Dendritic cell treated with granulocyte-macrophage colony-stimulating factor and Interleukin-4, amounts not matched to agents 40 ng/mL and 50 ng/mL, for 4 days (primary cell): ENCODE data around the gene SIGLEC10.
"Not testable (repeated sequence)": the region's sequence is repeated elsewhere in the genome, so short reads cannot be mapped to it uniquely, and the experiment has no call there.

Experiments used
- H3K27ac Mint-ChIP-seq: one replicate; pipeline ENCODE4 v1.8.0; 2022; ENCODE audit warnings: mild to moderate bottlenecking, mixed read lengths
- H3K27me3 Mint-ChIP-seq: one replicate; pipeline ENCODE4 v1.8.0; 2022; ENCODE audit warnings: mild to moderate bottlenecking, mixed read lengths
- H3K36me3 Mint-ChIP-seq: one replicate; pipeline ENCODE4 v1.8.0; 2022; ENCODE audit warnings: low read depth, mixed read lengths
- H3K4me1 Mint-ChIP-seq: one replicate; pipeline ENCODE4 v1.8.0; 2022; ENCODE audit warnings: low read depth, mixed read lengths
- H3K4me3 Mint-ChIP-seq: one replicate; pipeline ENCODE4 v1.8.0; 2022; ENCODE audit warnings: mild to moderate bottlenecking, moderate library complexity, mixed read lengths
- H3K9me3 Mint-ChIP-seq: one replicate; pipeline ENCODE4 v1.8.0; 2022; ENCODE audit warnings: mixed read lengths
- intact Hi-C: fragments of 100-400 bp; cut with micrococcal nuclease; formaldehyde crosslinking; loops from one replicate; pipeline ENCODE4 v1.15.0; 2022

SIGLEC10 gene

DNA sequence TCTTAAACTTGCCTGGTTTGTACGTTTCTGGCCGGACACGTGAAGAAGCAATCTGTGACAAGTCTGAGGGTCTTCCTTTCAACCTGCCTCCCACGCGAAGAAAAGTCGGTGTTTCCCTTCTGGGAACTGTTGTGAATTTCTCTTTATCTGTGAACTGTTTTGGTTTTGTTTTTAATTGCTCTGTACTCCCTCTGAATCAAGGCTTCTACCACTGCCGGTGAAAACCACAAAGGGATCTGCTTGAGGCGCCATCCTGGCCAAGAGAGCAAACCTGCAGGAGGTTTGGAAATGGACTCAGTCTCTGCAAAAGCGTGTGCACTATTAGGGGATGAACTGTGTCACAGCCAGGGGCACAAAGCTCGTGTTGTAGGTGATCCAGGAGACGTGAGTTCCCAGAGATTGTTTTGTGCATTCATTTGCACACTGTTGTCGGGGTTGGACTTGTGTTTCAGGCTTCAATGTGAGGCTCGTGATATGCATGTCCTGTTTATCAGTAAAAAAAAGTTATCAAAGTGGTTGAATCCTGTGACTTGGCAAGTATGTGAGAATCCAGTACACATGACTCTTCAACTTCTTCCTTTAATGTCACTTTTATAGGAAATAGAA, 31.1 kb upstream of the SIGLEC10 start:
- Mint-ChIP-seq H3K27ac (peak overlapping the region; percentile 20), H3K27me3 (peaks cover 50% of the 10 kb centered on the region), H3K9me3 (peaks cover 11% of the 10 kb centered on the region), H3K36me3 (no peaks in the 10 kb centered on the region), H3K4me1 (peaks cover 12% of the 10 kb centered on the region), H3K4me3 (peak overlapping the region; percentile 55)
- intact Hi-C loops = no loop called here

DNA sequence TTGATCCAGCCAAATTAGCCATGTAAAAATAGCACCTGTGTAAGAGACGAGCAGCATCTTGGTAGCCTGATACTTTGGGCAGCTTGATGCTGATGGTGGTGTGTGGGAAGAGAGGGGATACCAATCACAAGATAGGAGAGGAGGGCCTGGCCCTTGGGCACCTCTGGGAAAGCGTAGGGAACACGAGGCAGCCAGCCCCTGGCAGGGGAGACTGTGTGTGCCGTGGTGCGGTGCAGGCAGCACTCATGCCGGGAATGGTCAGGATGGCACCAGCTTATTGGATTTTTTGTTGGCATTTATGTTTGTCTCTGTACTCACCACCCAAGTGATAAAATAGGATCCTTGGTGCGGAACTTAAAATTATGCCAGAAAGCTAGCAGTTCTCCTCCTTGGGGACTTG, 30.6 kb upstream of the SIGLEC10 start:
- intact Hi-C loops = no loop called here
- no peaks in the 10 kb centered on the region for H3K36me3 Mint-ChIP-seq
- peaks cover 50% of the 10 kb centered on the region for H3K27me3 Mint-ChIP-seq
- peaks cover 11% of the 10 kb centered on the region for H3K9me3 Mint-ChIP-seq
- peak overlapping the region; percentile 20 for H3K27ac Mint-ChIP-seq
- peaks cover 12% of the 10 kb centered on the region for H3K4me1 Mint-ChIP-seq
- H3K4me3 Mint-ChIP-seq = no peak overlapping the region

DNA sequence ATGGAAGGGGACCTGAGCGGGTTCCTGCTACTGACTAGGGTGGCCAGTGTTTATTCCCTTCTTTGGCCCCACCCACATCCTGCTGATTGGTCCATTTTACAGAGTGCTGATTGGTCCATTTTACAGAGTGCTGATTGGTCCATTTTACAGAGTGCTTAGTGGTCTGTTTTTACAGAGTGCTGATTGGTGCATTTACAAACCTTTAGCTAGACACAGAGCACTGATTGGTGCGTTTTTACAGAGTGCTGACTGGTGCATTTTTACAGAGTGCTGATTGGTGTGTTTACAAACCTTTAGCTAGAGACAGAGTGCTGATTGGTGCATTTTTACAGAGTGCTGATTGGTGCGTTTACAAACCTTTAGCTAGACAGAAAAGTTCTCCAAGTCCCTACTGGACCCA, 30.1 kb upstream of the SIGLEC10 start:
- H3K27ac Mint-ChIP-seq, intact Hi-C loops: not testable (repeated sequence)
- peaks cover 11% of the 10 kb centered on the region for H3K9me3 Mint-ChIP-seq

DNA sequence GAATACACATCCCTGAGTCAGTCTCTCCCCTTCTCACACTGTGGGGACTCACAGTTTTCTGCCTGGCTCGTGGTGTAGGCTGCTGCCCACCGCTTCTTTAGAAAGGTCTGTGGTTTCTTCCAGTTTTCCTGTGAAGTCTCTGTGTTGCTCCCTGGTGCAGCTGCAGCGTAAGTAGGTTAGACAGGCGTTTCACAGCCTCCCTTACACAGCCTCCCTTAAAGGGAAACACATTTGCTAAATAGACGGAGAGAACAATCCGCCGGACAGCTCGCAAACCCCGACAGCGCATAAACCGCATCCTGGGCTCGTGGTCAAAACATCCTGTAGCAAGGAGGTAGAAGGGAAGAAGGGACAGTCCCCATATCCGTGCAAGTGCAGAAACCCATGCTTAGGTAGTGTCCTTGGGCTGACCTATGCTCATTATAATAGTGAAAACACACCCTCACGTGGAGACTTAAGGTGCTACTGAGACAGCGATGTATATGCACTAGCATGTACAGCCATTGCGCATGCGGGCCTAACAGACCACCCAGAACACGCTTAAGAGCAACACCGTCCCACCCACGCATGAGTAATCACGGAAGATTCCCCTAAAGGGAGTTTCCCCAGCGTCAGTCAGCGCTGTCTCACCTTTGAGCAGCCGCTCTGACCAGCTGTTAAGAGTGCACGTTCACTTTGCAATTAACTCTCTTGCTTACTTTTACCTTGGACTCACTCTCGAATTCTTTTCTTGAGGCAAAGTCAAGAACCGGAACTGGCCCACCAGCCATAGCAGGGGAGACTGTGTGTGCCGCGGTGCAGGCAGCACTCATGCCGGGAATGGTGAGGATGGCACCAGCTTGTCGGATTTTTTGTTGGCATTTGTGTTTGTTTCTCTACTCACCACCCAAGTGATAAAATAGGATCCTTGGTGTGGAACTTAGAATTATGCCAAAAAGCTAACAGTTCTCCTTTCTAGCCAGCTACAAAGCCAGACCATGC, 24.3 kb upstream of the SIGLEC10 start:
- H3K4me3 Mint-ChIP-seq = peak overlapping the region; percentile 69
- H3K9me3 Mint-ChIP-seq = no peaks in the 10 kb centered on the region
- intact Hi-C loops = no loop called here
- peaks cover 44% of the 10 kb centered on the region for H3K4me1 Mint-ChIP-seq
- peaks cover 36% of the 10 kb centered on the region for H3K27me3 Mint-ChIP-seq
- no peaks in the 10 kb centered on the region for H3K36me3 Mint-ChIP-seq
- peak overlapping the region; percentile 79 for H3K27ac Mint-ChIP-seq

More for the DNA sequence above, 30.1 kb upstream of the SIGLEC10 start:
- not testable (repeated sequence) for H3K36me3 Mint-ChIP-seq, H3K4me3 Mint-ChIP-seq
- peaks cover 16% of the 10 kb centered on the region for H3K4me1 Mint-ChIP-seq
- H3K27me3 Mint-ChIP-seq = peaks cover 55% of the 10 kb centered on the region

DNA sequence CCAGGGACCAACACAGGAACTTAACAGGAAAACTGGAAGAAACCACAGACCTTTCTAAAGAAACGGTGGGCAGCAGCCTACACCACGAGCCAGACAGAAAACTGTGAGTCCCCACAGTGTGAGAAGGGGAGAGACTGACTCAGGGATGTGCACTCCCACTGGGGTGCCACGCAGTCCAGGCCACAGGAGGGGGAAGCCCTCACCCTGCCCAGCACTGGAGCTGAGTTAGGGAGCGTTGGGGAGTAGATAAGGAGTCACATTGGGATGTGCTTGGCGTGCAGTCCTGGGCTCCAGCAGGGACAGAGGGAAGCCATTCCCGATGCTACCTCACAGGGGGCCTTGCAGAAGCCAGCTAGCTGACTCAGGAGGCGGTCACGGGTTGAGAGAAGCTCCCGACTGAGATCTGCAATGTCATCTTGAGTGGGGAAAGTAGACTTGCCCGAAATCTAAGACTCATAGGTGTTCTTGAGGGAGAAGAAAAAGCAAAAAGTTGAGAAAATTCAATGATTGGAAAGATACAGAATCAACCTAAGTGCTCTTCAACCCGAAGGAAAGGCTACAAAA, 23.5 kb upstream of the SIGLEC10 start:
- Mint-ChIP-seq H3K4me3 (peak overlapping the region; percentile 69), H3K36me3 (no peaks in the 10 kb centered on the region), H3K27ac (peak overlapping the region; percentile 79), H3K9me3 (no peaks in the 10 kb centered on the region), H3K27me3 (peaks cover 37% of the 10 kb centered on the region), H3K4me1 (peaks cover 44% of the 10 kb centered on the region)
- intact Hi-C loops = no loop called here

DNA sequence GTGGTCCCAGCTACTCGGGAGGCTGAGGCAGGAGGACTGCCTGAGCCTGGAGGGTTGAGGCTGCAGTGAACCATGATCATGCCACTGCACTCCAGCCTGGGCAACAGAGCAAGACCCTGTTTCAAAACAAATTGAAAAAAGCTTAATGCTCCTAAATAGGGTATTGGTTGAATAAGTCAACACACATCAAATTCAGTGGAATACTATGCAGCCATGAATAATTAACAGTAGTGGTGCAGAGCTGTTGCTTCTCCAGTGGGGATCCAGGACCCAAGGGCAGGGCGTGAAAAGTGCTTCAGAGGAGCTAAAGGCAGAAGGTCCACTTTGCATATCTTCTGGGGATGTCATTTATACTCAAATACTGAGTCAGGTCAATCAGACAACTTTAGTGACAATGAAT, 22.6 kb upstream of the SIGLEC10 start:
- Mint-ChIP-seq H3K4me1 (peaks cover 44% of the 10 kb centered on the region), H3K36me3 (no peaks in the 10 kb centered on the region), H3K9me3 (no peaks in the 10 kb centered on the region), H3K4me3 (no peak overlapping the region), H3K27ac (no peak overlapping the region), H3K27me3 (peaks cover 31% of the 10 kb centered on the region)
- intact Hi-C loops = no loop called here

DNA sequence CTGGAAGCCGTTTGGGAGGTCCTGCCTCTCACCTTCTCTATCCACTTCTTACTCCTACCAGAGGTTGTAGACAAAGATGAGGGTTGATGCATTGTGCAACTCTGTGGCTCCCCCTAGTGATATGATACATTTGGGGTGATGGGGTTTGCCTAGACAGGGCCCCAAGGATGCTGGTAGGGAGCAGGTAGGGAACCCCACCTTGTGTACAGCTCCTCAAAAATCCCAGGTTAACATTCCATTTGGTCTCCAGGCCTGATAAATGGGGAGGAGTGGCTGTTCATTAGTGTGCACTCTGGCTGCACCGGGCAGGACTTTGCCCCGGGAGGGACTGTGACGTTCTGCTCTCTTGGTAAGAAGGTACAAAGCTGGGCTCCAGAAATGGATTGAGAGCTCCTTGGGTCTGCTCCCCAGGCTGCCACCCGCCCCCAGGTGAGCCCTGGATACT, 21.6 kb upstream of the SIGLEC10 start:
- Mint-ChIP-seq H3K9me3 (no peaks in the 10 kb centered on the region), H3K27me3 (peaks cover 26% of the 10 kb centered on the region), H3K4me3 (no peak overlapping the region), H3K27ac (no peak overlapping the region), H3K36me3 (no peaks in the 10 kb centered on the region), H3K4me1 (peaks cover 51% of the 10 kb centered on the region)
- intact Hi-C loops = loop anchor here (2.0 to 5.0 kb wide), 2 partner anchors 16 to 102 kb away; no protein-coding TSS in a partner anchor

DNA sequence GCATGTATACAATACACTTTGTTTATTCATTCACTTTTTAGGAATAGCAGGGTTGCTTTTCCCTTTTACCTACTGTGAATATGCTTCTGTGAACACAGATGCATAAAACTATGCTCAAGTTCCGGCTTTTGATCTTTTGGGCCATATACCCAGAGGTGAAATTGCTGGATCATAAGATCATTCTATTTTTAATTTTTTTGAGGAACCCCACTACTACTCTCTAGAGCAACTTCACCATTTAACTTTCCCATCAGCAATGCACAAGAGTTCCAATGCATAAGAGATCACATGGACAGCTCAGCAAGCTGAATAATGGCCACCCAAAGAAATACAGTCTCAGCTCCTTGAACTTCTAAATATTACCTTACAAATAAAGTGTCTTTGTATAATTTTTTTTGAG, 17.0 kb upstream of the SIGLEC10 start:
- peaks cover 52% of the 10 kb centered on the region for H3K4me1 Mint-ChIP-seq
- no peak overlapping the region for H3K27ac Mint-ChIP-seq
- no peaks in the 10 kb centered on the region for H3K9me3 Mint-ChIP-seq
- peaks cover 3% of the 10 kb centered on the region for H3K27me3 Mint-ChIP-seq
- intact Hi-C loops = no loop called here
- no peaks in the 10 kb centered on the region for H3K36me3 Mint-ChIP-seq
- H3K4me3 Mint-ChIP-seq = no peak overlapping the region

DNA sequence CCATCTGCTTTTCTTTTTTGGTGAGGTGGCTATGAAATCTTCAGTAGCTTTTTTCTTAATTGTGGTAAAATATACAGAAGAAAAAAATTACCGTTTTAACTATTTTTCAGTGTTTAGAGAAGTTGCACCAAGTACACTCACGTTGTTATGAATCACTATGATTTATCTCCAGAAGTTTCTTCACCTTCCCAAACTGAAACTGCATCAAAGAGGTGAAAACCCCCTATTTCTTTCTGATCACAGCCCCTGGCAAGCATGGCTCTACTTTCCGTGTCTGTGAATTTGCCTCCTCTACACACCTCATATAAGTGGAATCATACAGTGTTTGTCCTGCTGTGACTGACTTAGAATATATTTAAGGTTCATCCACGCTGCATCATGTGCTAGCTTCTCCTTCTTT, 15.6 kb upstream of the SIGLEC10 start:
- no peak overlapping the region for H3K27ac Mint-ChIP-seq
- H3K27me3 Mint-ChIP-seq = peaks cover 3% of the 10 kb centered on the region
- H3K4me1 Mint-ChIP-seq = peaks cover 46% of the 10 kb centered on the region
- H3K36me3 Mint-ChIP-seq = no peaks in the 10 kb centered on the region
- intact Hi-C loops = no loop called here
- H3K9me3 Mint-ChIP-seq = no peaks in the 10 kb centered on the region
- no peak overlapping the region for H3K4me3 Mint-ChIP-seq

DNA sequence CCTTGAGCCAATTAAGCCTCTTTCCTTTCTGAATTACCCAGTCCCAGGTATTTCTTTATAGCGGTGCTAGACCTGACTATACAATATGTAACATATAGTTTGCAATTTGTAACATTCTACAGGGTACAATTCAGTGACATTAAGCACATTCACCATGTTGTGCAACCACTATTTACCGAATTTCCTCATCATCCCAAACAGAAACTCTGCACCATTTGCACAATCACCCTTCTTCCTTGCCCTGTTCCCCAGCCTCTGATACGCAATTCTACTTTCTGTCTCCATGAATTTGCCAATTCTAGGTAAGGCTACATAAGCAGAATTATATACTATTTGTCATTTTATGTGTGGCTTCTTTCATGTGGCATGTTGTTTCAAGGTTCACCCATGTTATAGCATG, 13.7 kb upstream of the SIGLEC10 start:
- Mint-ChIP-seq H3K36me3 (no peaks in the 10 kb centered on the region), H3K4me3 (no peak overlapping the region), H3K27me3 (peaks cover 1% of the 10 kb centered on the region), H3K9me3 (no peaks in the 10 kb centered on the region), H3K27ac (no peak overlapping the region), H3K4me1 (peaks cover 59% of the 10 kb centered on the region)
- intact Hi-C loops = no loop called here

DNA sequence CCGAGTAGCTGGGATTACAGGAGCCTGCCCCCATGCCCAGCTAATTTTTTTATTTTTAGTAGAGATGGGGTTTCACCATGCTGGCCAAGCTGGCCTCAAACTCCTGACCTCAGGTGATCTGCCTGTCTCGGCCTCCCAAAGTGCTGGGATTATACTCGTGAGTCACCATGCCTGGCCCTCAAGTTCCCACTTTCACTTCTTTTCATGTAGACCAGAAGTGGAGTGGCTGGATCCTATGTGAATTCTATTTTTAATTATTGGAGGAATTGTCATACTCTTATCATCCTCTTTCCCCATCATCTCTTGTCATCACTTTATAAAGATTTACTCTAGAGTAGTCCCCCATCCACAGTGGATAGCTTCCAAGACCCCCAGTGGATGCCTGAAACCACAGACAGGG, 12.8 kb upstream of the SIGLEC10 start:
- Mint-ChIP-seq H3K4me1 (peaks cover 64% of the 10 kb centered on the region), H3K27ac (no peak overlapping the region), H3K27me3 (no peaks in the 10 kb centered on the region), H3K9me3 (no peaks in the 10 kb centered on the region), H3K4me3 (no peak overlapping the region), H3K36me3 (no peaks in the 10 kb centered on the region)
- intact Hi-C loops = no loop called here

DNA sequence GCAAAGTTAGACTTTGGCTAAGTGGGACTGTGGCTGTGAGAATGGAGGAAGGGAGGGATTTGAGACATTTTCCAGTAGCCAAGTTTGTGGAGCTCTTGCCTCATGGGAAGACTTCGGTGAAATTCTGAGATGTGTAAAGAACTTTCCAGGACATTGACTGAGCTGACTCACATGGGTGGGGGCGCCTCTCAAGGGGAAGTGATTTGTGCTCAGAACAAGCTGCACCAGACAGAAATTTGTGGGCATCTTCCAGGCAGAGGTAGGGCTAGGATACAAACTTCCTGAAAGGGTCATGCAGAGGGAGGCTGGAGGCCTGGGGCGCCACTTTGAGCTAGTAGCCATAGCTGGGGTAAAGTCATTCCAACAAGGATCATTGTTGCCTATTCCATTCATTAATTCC, 9.8 kb upstream of the SIGLEC10 start:
- intact Hi-C loops = no loop called here
- H3K9me3 Mint-ChIP-seq = no peaks in the 10 kb centered on the region
- H3K27me3 Mint-ChIP-seq = peaks cover 4% of the 10 kb centered on the region

DNA sequence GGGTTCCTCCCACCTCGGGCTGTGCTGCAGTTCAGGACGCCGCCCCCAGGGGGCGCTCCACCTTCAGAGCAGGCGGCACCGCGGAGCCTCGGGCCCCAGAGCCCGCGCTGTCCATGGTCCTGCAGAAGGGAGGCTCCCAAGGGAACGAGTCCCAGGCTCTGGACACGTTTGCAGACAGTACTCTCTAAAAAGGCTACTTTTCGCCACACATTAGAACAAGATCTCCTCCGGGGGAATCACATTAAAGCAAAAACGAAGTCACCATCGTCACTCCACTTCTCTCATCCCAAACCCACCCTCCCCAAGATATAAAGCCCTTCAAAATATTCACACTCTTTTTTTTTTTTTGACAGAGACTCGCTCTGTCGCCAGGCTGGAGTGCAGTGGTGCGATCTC, 4.6 kb upstream of the SIGLEC10 start:
- Mint-ChIP-seq H3K27me3 (peaks cover 16% of the 10 kb centered on the region), H3K4me3 (no peak overlapping the region), H3K9me3 (no peaks in the 10 kb centered on the region), H3K36me3 (no peaks in the 10 kb centered on the region), H3K27ac (no peak overlapping the region), H3K4me1 (peaks cover 56% of the 10 kb centered on the region)
- intact Hi-C loops = loop anchor here (2.0 to 5.0 kb wide), 2 partner anchors 17 to 230 kb away; no protein-coding TSS in a partner anchor

More for the DNA sequence above, 9.8 kb upstream of the SIGLEC10 start:
- no peak overlapping the region for H3K4me3 Mint-ChIP-seq
- H3K36me3 Mint-ChIP-seq = no peaks in the 10 kb centered on the region
- H3K4me1 Mint-ChIP-seq = peaks cover 49% of the 10 kb centered on the region
- H3K27ac Mint-ChIP-seq = peak overlapping the region; percentile 12
